PC-3 (cell line): ENCODE results near the gene PLRG1.

ENCODE experiments used
- CTCF ChIP-seq: fragments of 300-600 bp; sonication (generic); conservative IDR thresholded peaks from 2 replicates; pipeline ENCODE4 v1.5.1; 2017; ENCODE audit warnings: antibody characterized with exemption, low read depth, mild to moderate bottlenecking, low read length
- EZH2 ChIP-seq: fragments of 300-600 bp; sonication (generic); IDR thresholded peaks from one replicate; pipeline ENCODE4 v1.6.1; 2017; ENCODE audit warnings: antibody characterized with exemption, mild to moderate bottlenecking, low read length; ENCODE audit not compliant: unreplicated experiment

GRCh38 chr4:154590329-154591006 lies 40.3 kb upstream of the PLRG1 start, which contains the start of gene FGA:
- TF ChIP-seq CTCF (no peak), EZH2 (no peak)
